NCI-H1048 (cell line): ENCODE measurements around the gene ASB5.
"Not testable (repeated sequence)": the region's sequence is repeated elsewhere in the genome, so short reads cannot be mapped to it uniquely, and the experiment has no call there.

ENCODE experiments used
- DNase-seq: peaks from one replicate; lab custom pipeline; 2025; lab: John Stamatoyannopoulos, UW

Gene ASB5, protein sequence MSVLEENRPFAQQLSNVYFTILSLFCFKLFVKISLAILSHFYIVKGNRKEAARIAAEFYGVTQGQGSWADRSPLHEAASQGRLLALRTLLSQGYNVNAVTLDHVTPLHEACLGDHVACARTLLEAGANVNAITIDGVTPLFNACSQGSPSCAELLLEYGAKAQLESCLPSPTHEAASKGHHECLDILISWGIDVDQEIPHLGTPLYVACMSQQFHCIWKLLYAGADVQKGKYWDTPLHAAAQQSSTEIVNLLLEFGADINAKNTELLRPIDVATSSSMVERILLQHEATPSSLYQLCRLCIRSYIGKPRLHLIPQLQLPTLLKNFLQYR

DNA sequence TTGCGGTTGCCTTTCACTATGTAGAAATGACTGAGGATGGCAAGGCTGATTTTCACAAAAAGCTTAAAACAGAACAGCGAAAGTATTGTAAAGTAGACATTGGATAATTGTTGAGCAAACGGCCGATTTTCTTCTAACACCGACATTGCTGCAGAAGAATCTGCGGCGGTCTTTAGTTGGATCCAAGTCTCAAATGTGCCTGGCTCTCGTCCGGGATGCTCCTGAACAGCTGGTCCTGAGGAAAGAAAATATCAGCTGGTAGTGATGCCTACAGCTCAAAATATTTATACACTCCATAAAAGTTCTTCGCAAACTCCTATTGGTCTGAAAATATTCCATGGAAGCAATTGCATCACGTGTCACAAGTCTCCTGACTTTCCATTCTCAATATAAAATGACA lies at the start of gene ASB5:
Gene ASB5 (minus strand): TSS at position 260 of the 400 bp plus-strand sequence. CDS start 114 bp downstream, at position 146.
- no peak for DNase-seq

DNA sequence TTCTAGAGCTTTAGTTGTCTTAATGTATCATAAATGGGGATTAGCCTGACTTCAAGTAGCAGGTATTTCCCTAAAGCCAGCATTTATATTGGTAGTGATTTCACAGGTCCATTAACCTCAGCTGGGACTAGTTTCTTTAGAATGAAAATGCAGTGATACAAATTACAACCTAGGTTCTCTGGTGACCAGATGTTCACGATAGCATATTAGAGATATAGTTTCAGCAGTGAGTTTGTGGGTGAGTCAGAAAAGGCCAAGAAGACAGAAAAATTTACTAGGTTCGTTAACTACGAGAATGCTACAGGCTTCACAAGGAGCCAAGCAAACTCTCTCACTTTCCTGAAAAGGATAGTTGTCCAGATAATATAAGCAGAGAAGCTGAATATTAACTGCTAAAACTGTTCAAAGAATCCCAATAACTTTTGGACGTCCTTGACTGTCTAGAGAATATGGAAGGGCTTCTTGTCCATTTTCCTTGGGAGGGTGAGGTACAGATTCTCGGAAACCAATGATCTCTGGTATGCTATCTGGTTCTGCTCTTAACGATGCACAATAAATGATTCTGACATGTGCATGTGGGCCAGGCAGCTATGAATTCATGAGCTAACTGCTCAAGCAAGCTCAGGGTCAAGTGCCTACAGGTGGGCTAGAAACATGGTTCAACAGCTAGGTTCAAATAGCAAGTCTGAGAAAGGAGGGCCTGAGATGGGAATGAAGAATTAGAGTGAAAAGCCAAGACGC lies 44.7 kb upstream of the ASB5 start:
- DNase-seq, result no peak

DNA sequence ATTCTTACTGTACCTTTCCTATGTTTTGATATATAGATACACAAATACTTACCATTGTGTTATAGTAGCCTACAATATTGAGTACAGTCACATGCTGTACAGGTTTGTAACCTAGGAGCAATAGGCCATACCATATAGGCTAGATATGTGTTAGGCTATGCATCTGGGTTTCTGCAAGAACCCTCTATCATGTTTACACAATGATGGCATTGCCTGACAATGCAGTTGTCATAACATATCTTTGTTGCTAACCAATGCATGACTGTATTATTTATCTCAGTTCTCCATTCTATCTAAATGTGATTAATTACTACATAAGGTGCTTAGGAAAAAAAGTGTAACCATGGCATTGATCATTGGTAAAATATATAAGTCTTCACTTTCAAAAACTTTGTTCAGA lies 40.8 kb upstream of the ASB5 start:
- no peak for DNase-seq

DNA sequence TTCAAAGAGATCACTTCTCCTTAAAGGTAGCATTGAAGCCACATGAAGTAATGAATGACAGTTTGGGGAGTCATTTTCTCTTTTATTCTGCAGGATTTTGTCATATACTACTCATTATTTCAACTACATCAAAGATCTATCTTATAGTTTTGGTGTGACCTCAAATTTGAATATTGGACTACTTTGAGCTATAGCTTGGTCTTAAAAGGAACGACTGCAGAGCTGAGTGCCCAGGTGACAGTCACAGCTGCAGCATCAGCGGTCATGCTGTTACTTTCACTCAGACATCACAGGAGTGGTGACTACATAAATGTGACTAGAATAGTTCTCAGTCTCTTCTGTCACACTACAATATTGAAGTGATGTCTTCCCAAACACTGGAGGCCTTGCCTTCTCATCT lies 40.0 kb upstream of the ASB5 start:
- no peak for DNase-seq

DNA sequence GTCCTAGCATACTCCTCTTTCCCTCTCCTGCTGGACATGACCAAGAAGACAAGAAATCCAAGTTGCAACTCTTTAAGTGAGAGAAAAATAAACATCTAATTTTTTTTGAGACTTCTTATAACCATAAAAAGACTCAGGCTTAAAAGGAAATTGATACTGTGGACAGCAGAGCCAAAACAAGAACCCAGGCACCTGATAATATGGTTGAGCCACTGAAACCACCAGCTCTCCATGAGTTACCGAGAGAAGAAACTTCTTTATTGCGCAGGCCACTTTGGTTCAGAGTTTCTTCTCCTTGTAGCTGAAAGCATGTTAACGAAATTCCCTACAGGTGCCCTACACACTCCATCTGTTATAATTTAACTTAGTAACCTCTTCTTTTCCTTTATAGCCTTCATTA lies 39.4 kb upstream of the ASB5 start:
- no peak for DNase-seq

DNA sequence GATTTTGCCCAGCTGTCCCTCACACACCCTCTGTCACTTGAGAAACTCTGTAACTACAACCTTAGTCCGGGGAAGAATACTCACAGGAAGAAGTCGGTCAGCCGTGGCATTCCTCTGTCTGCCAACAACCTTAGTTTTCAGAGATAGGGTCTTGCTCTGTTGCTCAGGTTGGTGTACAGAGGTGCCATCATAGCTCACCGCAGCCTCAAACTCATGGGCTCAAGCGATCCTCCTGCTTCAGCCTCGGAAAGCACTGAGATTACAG lies 38.6 kb upstream of the ASB5 start:
- DNase-seq, result no peak

DNA sequence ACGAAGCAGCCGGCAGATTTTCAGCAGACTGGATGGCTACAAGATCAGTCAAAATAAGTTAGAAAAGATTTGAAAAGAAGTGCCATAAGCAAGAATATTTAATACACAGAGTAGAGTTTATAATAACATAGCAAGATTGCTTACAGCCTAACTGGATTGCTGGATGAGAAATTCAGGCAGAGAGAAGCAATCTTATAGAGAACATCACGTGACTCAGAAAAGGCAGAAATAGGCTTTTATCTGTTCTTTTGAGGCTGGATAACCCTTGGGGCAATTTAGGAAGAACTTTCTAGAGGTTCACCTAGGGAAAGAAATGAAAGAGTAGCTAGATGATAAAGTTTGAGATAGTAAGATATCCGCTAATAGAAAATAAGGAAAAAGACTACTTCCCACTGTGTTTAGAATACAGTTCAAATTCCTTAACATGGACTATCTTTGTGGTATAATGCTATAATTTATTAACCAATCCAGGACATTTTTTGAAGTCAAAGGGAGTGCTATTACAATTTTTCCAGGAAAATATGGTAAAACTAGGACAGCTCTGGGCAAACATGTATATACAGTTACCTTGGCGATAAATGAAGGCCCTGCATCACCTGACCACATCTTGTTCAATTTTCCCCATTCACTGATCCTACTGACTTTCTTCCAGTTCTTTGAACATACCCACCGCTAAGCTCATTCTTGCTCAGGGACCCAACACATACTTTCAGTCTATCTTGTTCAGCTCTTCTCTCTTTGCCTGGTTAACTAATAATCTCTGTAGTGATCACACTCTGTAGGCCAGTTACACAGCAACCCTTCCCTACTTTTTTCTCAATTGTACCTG lies 38.0 kb upstream of the ASB5 start:
- DNase-seq, result no peak

DNA sequence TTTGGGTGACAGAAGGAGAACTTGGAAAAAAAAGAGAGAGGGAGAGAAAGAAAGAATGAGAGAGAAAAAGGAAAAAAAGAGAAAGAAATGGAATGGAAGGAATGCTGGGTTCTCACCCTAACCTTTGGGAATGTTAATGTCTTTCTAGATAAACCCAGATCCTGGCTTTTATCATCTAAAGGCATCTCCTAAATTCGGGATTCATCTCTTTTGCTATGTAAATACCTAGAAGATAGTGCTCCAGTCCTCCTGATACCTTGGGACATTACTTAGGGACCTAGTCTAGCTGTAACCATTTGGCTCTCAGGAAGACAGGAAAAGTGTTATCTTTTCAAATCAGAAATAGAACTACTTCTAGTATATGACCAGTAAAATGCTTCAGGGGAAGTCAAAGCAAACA lies 34.9 kb upstream of the ASB5 start:
- DNase-seq, result no peak

DNA sequence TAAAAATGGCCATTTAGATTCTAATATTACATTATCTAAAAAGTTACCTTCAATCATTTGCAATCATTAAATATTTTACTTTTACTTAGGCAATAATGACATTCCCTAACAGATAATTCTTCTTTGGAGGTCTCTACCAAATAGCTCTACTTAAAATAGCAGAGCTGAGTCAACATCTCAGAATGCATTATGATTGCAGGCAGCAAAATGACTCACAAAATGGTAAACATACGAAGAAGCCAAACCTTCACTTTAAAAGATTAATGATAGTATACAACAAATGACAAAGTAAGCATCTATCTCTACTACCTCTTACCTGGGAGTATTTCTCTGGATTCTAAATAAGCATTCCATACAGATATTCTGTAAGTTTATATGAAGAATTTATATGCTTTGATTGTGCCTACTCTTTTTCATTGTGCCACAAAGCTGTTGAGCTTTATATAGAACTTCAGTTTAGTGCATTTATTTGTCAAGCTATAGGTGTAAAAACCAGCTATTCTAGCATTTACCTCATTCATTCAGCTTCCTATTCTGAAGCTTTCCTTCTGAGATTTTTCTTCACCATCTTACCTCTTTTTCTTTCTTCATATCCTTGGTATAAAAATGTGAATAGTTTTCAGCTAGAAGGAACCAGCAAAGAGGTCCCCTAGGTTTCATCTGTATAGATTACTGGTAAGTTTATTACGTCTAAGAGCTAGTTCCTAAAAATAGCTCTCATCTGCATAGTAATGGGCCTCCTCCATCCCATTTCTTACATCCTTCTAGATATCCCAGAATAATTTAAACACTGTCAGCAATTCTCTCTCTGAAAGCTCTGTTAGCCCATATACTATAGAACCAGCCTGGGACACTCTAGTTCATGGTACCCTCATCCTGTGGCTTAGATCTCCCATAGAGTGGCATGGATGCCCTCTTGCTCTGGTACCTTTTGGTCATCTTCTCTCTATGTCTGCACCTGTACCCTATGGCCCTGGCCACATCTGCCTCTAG lies 33.6 kb upstream of the ASB5 start:
- DNase-seq, result no peak

DNA sequence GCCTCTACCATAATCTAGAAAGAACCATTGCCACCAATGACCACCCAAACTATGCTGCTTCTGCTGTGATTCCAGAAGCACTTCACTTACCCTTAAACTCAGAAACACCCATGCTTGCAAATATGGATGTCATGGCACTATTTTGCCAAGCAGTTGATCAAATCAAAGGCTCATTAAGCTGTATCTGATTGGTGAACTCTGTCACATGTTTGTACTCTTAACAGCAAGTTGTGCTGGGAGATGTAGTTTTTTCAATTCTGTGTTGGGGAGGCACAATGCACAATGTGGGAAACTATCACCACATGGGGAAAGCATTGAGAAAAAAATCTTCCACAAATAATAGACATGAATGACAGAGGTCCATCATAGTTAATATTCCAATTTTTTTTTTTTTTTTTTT lies 31.5 kb upstream of the ASB5 start:
- DNase-seq, result no peak

DNA sequence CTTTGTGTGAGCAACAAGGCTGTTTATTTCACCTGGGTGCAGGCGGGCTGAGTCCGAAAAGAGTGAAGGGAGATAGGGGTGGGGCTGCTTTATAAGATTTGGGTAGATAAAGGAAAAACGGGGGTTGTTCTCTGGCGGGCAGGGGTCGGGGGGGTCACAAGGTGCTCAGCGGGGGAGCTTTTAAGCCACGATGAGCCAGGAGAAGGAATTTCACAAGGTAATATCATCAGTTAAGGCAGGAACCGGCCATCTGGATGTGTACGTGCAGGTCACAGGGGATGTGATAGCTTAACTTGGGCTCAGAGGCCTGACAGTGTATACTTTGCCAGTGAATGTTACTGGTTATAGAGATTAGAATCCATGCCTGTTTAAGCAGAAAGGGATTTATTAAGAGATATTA lies 31.0 kb upstream of the ASB5 start:
- no peak for DNase-seq

DNA sequence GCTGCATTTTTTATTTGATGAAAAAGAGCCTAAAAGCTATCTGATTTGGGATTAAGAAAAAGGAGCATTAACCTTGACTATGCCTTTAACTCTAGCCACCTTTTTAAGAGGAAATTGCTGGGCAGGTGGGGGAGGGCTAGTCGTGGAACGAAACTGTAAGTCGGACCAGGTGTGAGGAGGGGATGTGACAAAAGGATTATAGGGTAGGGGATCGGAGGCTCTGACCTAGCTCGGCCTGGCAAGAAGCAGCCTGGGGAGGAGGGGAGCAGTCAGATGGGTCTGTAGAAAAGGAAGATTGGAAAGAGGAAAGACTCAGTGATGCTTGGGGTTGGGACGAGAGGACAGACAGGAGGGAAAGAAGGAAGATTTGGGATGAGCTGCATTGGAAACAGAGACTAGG lies 29.6 kb upstream of the ASB5 start:
- DNase-seq, result no peak

DNA sequence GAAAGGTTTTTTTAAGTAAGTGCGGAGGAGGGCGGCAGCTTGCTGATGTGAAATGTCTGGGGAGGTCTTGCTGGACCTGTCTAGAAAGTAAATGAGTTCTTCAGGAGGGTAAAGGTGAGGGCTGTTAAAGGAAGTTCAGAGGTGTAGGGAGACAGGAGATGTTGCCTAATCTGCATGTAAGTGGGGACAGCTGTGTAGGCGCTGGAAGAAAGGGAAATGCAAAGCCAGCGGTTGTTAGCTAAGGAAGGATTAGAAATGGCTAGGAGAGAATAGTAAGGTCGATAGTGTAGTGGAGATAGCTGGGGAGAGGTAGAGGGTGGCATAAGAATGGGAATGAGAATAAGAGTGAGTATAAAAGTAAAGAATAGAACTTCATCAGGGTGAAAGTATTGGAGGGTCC lies 26.9 kb upstream of the ASB5 start:
- not testable (repeated sequence) for DNase-seq

DNA sequence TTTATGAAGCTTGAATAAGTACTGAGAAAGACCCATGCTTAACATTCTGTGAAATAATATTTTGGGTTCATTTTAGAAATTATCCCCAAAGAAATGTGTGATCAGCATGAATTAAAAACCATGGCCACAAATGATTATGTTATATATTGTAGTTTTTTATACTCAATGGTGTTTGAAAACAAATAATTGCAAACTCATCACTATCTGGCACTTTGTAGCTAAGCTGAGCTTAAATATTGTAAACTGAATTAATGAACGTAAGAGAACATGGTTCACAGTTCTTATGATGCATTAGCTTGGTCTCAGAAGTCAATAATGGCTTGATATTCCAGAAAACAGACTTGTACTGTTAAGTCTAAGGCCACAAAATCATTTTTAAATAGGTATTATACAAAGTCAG lies 24.6 kb upstream of the ASB5 start:
- DNase-seq, result no peak

DNA sequence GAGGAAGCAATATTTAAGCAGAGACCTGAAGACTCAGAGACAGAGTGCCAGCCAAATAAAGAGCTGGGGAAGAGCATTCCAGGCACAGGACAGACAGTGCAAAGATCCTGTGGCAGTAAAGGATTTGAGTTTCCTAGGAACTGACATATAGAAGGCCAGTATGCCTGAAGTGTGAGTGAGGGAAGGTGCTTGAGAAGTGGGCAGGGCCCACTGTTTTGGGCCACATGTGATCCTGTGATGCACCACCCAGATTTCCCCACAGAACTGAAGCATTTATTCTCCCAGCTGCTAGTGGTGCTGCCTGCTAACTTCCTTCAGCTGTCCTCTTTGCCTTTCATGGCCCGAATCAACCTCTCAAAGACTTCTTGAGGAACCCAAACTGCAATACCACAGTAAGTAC lies 23.9 kb upstream of the ASB5 start:
- DNase-seq, result no peak

DNA sequence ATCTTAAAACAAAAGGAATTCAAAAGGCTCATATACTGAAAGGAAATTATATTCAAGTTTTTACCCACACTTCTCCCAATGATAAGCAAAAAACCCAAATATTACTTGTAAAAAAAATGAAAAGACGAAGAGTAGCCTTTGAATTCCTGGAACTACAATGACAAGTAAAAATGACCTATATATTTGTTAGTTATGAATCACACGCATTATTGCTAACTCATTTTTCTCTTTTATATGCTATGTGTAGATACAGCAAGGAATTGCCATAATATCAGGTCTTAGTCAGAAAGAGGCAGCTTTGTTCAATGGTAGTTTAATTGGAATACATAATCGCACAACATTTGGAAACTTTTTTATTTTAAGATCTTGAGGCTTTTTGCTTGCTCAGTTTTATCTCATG lies 22.7 kb upstream of the ASB5 start:
- DNase-seq, result no peak

DNA sequence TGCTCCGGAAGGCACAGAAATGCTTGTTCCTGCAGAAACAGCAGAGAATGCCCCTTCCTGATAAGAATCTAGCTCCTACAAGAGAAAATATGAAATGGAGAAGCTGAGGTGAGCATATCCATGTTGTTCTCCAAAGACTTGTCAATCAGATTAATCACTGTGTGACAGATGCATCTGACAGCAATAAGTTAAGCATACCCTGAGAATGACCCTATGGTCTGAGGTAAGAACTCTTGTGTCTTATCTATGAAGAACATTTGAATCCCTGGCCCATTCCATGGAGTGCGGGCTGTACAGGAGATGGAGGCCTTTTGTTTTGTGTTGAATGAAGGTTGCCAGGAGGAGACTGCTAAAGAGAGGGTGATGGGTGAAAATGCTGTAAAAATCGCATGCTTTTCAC lies 21.5 kb upstream of the ASB5 start:
- DNase-seq, result no peak

DNA sequence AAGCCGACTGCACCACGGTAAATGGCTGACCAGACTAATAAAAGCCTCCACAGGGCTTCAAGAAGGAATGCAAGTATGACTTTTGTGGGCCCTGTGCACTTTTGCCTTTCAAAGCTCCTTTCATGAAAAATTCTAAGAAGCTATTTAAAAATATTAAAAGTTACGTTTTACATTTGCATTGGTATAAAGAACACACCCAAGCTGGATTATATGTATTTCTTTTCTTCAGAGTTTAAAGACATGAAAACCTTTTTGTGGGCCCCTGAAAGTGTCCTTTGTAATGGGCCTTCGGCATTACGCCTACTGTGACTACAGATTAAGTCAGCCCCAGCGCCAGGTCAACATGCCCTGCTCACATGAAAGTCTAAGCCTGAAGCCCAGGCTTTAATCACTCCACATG lies 20.5 kb upstream of the ASB5 start:
- no peak for DNase-seq

DNA sequence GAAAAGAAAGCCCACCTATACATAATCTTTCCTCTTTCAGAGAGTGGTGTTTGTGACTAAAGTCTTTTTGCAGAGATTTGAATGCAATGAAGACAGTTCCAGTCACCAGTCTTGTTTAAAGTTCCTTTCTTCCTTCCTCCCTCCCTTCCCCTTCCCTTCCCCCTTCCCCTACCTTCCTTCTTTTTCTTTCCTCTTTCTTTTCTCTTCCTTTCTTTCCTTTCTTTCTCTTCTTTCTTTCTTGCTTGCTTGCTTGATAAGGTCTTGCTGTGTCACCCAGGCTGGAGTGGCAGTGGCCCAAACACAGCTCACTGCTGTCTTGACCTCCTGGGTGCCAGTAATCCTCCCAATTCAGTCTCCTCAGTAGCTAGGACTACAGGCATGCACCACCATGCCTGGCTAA lies 19.0 kb upstream of the ASB5 start:
- no peak for DNase-seq

DNA sequence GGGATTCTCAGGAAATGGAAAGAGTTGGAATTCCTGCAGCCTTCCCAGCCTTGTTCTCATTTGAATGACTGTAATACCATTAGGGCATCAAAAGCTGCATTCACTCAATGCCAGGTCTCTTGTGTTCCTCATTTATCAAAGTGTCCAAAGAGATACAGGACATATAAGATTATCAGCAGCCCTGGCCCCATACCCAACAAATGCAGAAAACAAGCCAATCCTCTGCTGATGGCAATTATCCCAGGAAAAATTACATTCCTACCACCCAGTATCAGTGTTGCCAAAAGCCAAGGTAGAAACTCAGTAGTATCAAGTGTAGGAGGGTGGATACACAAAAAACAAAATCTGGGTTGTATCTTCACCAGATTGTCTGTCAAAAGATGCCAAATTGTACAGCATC lies 18.5 kb upstream of the ASB5 start:
- DNase-seq, result no peak

DNA sequence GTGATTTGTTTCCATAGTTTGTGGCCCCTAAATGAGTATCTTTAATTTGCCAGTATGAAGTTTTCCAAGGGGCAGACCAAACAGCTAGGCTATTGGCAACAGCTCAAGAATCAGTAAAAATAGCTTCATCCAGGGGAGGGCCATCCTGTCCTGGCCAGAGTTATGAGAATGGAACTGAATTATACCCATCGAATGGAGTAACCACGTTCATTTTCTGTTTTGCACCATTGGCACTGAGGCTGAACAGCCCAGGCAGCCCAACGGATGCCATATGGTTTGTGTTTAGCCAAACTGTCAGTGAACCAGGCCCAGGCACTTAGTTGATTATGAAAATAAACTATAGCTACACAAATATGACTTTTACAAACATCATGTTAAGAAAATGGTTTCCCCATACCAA lies 17.7 kb upstream of the ASB5 start:
- DNase-seq, result no peak

DNA sequence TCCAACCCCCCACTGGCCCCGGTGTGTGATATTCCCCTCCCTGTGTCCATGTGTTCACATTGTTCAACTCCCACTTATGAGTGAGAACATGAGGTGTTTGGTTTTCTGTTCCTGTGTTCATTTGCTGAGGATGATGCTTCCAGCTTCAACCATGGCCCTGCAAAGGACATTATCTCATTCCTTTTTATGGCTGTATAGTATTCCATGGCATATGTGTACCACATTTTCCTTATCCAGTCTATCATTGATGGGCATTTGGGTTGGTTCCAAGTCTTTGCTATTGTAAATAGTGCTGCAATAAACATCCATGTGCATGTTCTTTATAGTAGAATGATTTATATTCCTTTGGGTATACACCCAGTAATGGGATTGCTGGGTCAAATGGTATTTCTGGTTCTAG lies 10.5 kb upstream of the ASB5 start:
- not testable (repeated sequence) for DNase-seq
